AG04450 (cell line): ENCODE measurements around the gene AP2A2. TPM values are rescaled to one million over a fixed set of nuclear protein-coding genes. Genes with fewer than 3 reads are reported as not detected.

ENCODE experiments used
- CTCF ChIA-PET: fragments of 300-600, 350-600 bp; formaldehyde crosslinking; extraction: SDS; loops from one replicate; lab custom pipeline; 2022; ENCODE audit warnings: antibody characterized with exemption, inconsistent platforms; lab: Charles Lee
- POLR2A ChIA-PET: fragments of 350-600 bp; formaldehyde crosslinking; extraction: SDS; loops from one replicate; lab custom pipeline; 2021; ENCODE audit warnings: antibody characterized with exemption, inconsistent platforms; lab: Yijun Ruan, JAX
- DNase-seq: peaks from one replicate; pipeline ENCODE4 v3.0.0-alpha.2; 2011; ENCODE audit warnings: low read depth, low spot score
- H3K27ac ChIP-seq: one replicate; pipeline ENCODE4 v1.5.1; 2012; ENCODE audit warnings: low read depth, low read length, control low read depth
- H3K27me3 ChIP-seq: one replicate; pipeline ENCODE4 v1.6.0; 2012; ENCODE audit warnings: low read length; ENCODE audit not compliant: control insufficient read depth, insufficient read depth
- H3K4me3 ChIP-seq: 2 replicates; pipeline ENCODE4 v1.5.1; 2011; ENCODE audit warnings: mild to moderate bottlenecking, low read depth, low read length, control low read depth
- H3K9me3 ChIP-seq: 2 replicates; pipeline ENCODE4 v1.5.1; 2012; ENCODE audit warnings: low read length; ENCODE audit not compliant: control insufficient read depth, insufficient read depth
- polyA plus RNA-seq: library from polyadenylated mRNA; depleted of rRNA; stranded (reverse); fragments of >200 nt; gene quantifications from 2 replicates; pipeline ENCODE4 v1.2.3, GENCODE V29; 2011
- TF ChIP-seq, protein P1 (sequence below): IDR thresholded peaks from 2 replicates; pipeline ENCODE4 v1.5.1; 2011; ENCODE audit warnings: low read depth, low read length, control low read depth, inconsistent platforms

The AP2A2 gene
- polyA plus RNA-seq, 1 experiment = 54.2 TPM

GRCh38 chr11:1050581-1051355 is 125.1 kb downstream of the AP2A2 start:
- no peak overlapping the region for H3K27ac ChIP-seq
- H3K4me3 ChIP-seq = no peak overlapping the region
- ChIA-PET POLR2A (no interaction called here), CTCF (interaction anchor here (1.4 kb wide), 1 partner anchor 10 kb away, joined by 6 read pairs; no protein-coding TSS in a partner anchor)
- TF ChIP-seq, protein P1, sequence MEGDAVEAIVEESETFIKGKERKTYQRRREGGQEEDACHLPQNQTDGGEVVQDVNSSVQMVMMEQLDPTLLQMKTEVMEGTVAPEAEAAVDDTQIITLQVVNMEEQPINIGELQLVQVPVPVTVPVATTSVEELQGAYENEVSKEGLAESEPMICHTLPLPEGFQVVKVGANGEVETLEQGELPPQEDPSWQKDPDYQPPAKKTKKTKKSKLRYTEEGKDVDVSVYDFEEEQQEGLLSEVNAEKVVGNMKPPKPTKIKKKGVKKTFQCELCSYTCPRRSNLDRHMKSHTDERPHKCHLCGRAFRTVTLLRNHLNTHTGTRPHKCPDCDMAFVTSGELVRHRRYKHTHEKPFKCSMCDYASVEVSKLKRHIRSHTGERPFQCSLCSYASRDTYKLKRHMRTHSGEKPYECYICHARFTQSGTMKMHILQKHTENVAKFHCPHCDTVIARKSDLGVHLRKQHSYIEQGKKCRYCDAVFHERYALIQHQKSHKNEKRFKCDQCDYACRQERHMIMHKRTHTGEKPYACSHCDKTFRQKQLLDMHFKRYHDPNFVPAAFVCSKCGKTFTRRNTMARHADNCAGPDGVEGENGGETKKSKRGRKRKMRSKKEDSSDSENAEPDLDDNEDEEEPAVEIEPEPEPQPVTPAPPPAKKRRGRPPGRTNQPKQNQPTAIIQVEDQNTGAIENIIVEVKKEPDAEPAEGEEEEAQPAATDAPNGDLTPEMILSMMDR = peak; percentile 68
- DNase-seq = no peak
- H3K9me3 ChIP-seq = no peaks in the 10 kb centered on the region; the same call in 1 of the 2 replicates
- H3K27me3 ChIP-seq = peaks cover 31% of the 10 kb centered on the region

DNA sequence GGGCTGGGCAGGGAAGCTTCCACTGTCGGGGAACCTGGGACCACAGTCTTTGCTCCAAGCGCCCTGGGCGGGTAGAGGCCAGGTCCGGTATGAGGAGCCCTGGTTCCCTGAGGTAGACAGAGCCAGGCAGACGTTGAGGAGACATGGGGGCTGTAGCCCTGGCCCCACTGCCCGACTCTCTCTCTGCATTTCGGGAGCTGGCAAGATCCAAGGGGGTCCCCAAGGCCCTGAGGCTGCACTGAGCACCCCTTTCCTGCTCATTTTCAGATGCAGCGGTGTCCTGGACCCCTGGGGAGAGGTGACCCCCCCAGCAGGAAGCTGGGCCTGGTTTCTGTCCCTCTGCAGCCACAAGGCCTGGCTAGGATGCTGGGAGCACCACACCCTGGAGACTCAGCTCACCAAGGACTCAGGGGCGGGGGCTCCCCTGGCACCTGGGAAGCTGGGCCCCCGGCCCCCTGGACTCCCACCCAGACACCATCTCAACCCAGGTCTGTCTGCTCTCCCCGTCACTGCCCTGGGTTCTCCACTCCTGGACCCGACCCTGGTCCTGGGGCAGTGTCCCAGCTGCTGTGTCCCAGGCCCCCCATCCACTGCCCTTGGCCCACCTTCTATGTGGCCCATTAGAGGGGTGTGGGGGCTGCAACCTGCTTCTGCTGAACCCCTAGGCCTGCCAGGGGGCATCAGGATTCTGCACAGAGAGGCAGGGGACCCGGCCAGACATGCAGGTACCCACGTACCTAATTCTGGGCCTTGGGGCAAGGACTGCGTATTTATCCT is 125.9 kb downstream of the AP2A2 start:
- TF ChIP-seq, protein P1 = no peak
- ChIA-PET POLR2A (no interaction called here), CTCF (interaction anchor here (1.4 kb wide), 1 partner anchor 10 kb away, joined by 6 read pairs; no protein-coding TSS in a partner anchor)
- H3K4me3 ChIP-seq = no peak overlapping the region
- H3K27me3 ChIP-seq = peaks cover 37% of the 10 kb centered on the region
- H3K9me3 ChIP-seq = no peaks in the 10 kb centered on the region; the same call in 1 of the 2 replicates
- no peak overlapping the region for H3K27ac ChIP-seq
- DNase-seq = no peak

DNA sequence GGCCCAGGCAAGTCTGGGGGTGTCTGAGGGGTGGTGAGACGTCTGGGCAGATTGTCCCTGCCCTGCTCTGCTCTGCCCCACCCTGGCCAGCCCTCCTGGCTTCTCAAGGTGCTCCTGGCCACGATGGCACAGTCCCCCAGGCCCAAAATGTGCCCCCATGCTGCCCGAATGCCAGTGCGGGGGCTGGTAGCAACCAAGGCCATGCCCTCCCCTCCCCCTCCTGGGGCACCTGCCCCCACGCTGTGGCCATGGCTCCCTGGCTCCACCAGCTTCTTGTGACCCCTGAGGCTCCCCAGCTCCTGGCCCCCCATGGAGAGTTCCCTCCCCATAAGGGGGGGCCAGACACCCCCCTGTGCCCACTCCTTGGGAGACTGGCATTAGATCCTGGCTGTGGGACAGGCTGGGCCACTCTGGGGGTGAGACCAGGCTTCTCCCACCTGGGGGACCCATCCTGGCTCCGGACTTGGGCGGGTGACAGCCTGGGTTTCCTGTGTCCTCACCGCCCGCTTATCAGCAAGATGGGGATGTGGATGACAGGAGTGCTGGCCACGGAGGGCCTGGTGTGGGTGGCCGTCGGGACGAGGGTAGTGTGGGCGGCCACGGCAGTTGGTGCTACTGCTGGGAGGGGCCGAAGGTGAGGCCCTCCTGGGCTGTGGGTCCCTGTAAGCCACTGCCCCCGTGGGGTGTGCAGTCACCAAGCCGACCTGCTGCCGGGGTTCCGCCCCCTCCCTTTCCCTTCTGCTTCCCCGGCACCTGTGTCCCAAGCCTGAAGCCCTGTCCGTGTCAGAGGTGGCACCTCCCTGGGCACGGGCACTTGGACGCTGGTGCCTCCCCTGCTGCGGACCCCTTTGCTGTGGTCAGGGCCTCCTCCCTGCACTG is 126.7 kb downstream of the AP2A2 start:
- no peaks in the 10 kb centered on the region; the same call in 1 of the 2 replicates for H3K9me3 ChIP-seq
- TF ChIP-seq, protein P1 = no peak
- H3K27me3 ChIP-seq = peaks cover 31% of the 10 kb centered on the region
- H3K27ac ChIP-seq = no peak overlapping the region
- no peak overlapping the region for H3K4me3 ChIP-seq
- DNase-seq = no peak
- CTCF ChIA-PET = interaction anchor here (1.4 kb wide), 1 partner anchor 9 kb away, joined by 6 read pairs; no protein-coding TSS in a partner anchor
- POLR2A ChIA-PET = no interaction called here

DNA sequence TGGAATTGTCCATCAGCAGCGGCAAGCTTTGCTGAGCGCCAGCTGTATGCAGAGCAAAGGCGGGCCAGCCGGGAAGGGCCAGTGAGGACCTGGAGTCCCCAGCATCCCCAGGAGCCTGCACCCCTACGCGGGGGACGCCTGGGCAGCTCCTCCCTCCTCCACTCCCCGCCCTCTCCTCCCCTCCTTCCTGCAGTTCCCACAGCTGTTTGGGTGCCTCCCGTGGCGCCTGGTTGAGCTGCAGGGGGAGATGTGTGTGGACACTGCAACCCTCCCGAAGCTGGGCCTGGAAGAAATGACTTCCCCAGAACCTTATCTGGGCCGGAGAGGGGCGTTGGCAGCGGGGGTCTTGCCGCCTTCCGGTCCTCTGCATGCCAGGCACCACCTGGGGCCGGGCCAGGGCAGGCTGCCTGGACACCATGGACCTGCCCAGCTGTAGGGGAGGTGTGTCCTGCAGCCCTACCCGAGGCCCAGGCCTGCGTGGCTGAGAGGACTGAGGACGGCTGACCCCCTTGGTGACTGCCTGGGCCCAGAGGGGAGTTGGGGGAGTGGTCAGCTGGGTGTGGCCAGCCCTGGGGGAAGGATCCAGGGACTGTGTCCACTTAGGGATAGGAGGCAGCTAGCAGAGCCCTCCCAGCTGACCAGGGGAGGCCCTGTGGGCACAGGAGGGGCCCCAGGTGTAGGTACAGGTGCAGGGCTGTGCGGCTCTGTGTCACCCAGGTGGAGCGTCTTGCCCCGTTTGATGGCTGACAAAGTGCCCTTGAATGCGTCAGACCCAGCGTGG is 127.6 kb downstream of the AP2A2 start:
- CTCF ChIA-PET = no interaction called here
- POLR2A ChIA-PET = no interaction called here
- H3K4me3 ChIP-seq = no peak overlapping the region
- H3K27me3 ChIP-seq = peaks cover 26% of the 10 kb centered on the region
- TF ChIP-seq, protein P1 = no peak; the same call in 1 of the 2 replicates
- H3K27ac ChIP-seq = no peak overlapping the region
- no peaks in the 10 kb centered on the region; the same call in 1 of the 2 replicates for H3K9me3 ChIP-seq
- DNase-seq = no peak
